Gastrocnemius medialis (tissue), 4 donors: ENCODE measurements around the gene TEX54. TPM values are rescaled to one million over a fixed set of nuclear protein-coding genes. Genes with fewer than 3 reads are reported as not detected.

Experiments
- ATAC-seq, 2 donors: fragments of 150-250 bp; one replicate each; pipeline ENCODE4 v1.9.1; 2016
- DNase-seq, 2 donors: peaks; one replicate each; pipeline ENCODE4 v3.0.0-alpha.2; 2019
- H3K27ac ChIP-seq, 4 donors: fragments of 200-600 bp; sonication (generic); 1 replicate in 1 of 4; 2 replicates in 3 of 4; pipeline ENCODE4 v1.5.1; 2016 to 2018; ENCODE audit warnings: mild to moderate bottlenecking in 2 of 4, moderate library complexity in 1 of 4
- H3K27me3 ChIP-seq, 3 donors: fragments of 200-600 bp; sonication (generic) in 2 of 3; 1 replicate in 1 of 3; 2 replicates in 2 of 3; pipeline versions ENCODE4 v1.5.1 to v1.6.0; 2016 to 2019; ENCODE audit warnings: mild to moderate bottlenecking in 1 of 3, moderate library complexity in 1 of 3
- H3K36me3 ChIP-seq, 2 donors: fragments of 200-600 bp; sonication (generic) in 1 of 2; one replicate each; pipeline ENCODE4 v1.5.1; 2017 to 2018
- H3K4me1 ChIP-seq, 2 donors: fragments of 200-600 bp; sonication (generic) in 1 of 2; one replicate each; pipeline ENCODE4 v1.5.1; 2016 to 2017; ENCODE audit warnings: mild to moderate bottlenecking in 2 of 2
- H3K4me3 ChIP-seq, 4 donors: fragments of 200-600 bp; sonication (generic) in 3 of 4; 1 replicate in 1 of 4; 2 replicates in 3 of 4; pipeline ENCODE4 v1.5.1; 2016 to 2019; ENCODE audit warnings: mild to moderate bottlenecking in 2 of 4
- H3K9me3 ChIP-seq, 3 donors: fragments of 200-600 bp; sonication (generic) in 2 of 3; 1 replicate in 1 of 3; 2 replicates in 2 of 3; pipeline ENCODE4 v1.5.1; 2016 to 2019
- POLR2A ChIP-seq, 2 donors: fragments of 450-650 bp; IDR thresholded peaks; one replicate each; pipeline ENCODE4 v1.6.1; 2017; ENCODE audit warnings: antibody characterized with exemption in 2 of 2, mild to moderate bottlenecking in 2 of 2, moderate library complexity in 2 of 2
- in situ Hi-C, 4 donors: fragments of 200-750 bp; cut with MboI; loops; one replicate each; pipeline versions ENCODE4 v1.15.0 to v1.8.0; 2017; ENCODE audit warnings: low sequenced_read_pairs in 4 of 4
- intact Hi-C: fragments of 100-400 bp; cut with DNase I; formaldehyde crosslinking; loops from one replicate; pipeline ENCODE4 v1.15.1; 2023; ENCODE audit warnings: low total_unique reads
- microRNA-seq, 2 donors: library from miRNA; unstranded; fragments of <30 nt; microRNA quantifications; one replicate each; pipeline ENCODE4, GENCODE V29; 2016; ENCODE audit warnings: borderline replicate concordance in 2 of 2
- total RNA-seq, 4 donors: library from RNA; depleted of rRNA; stranded (reverse); fragments of >200 nt; gene quantifications; one replicate each; pipeline versions ENCODE4 v1.1.0 to v1.2.3, GENCODE V29; 2016
- TF ChIP-seq, protein P1 (sequence below), 5 experiments: fragments of 450-650 bp in 3 of 5; fragments of 200-600 bp in 2 of 5; sonication (generic) in 2 of 5; IDR thresholded peaks in 4 of 5; conservative IDR thresholded peaks in 1 of 5; 1 replicate in 4 of 5; 2 replicates in 1 of 5; pipeline ENCODE4 v1.5.1; 2016 to 2019; ENCODE audit warnings: antibody characterized with exemption in 5 of 5, mild to moderate bottlenecking in 3 of 5, moderate library complexity in 3 of 5

TEX54 gene
- total RNA-seq, 4 donors from 2014 or later, result not detected

GRCh38 chr11:62786318-62787004 is 46.2 kb downstream of the TEX54 start:
- Histone ChIP-seq H3K4me3 (peak overlapping the region; percentile 84 to 97 (median 93)), H3K27ac (peak overlapping the region; percentile 85 to 99 (median 93)), H3K27me3 (no peaks in the 10 kb centered on the region), H3K4me1 (peaks cover 33 to 36% of the 10 kb centered on the region in 2 donors), H3K9me3 (no peaks in the 10 kb centered on the region), H3K36me3 (peaks cover 0 to 34% of the 10 kb centered on the region in 2 donors)
- TF ChIP-seq, protein P1, sequence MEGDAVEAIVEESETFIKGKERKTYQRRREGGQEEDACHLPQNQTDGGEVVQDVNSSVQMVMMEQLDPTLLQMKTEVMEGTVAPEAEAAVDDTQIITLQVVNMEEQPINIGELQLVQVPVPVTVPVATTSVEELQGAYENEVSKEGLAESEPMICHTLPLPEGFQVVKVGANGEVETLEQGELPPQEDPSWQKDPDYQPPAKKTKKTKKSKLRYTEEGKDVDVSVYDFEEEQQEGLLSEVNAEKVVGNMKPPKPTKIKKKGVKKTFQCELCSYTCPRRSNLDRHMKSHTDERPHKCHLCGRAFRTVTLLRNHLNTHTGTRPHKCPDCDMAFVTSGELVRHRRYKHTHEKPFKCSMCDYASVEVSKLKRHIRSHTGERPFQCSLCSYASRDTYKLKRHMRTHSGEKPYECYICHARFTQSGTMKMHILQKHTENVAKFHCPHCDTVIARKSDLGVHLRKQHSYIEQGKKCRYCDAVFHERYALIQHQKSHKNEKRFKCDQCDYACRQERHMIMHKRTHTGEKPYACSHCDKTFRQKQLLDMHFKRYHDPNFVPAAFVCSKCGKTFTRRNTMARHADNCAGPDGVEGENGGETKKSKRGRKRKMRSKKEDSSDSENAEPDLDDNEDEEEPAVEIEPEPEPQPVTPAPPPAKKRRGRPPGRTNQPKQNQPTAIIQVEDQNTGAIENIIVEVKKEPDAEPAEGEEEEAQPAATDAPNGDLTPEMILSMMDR (IDR thresholded peaks at IDR 0.05 in 4 of 5, conservative IDR thresholded peaks at IDR 0.05 in 1 of 5), result peak; percentile 93 to 98 (median 97)
- no peak for TF ChIP-seq POLR2A (IDR thresholded peaks at IDR 0.05)
- in situ Hi-C loops, result loop anchor here (5.0 to 10.0 kb wide), 2 partner anchors 76 to 78 kb away; no protein-coding TSS in a partner anchor
- DNase-seq (peak; percentile 74 to 90), ATAC-seq (peak; percentile 85 to 88)
- intact Hi-C loops, result loop anchor here (1.0 to 10.0 kb wide), 6 partner anchors 19 to 142 kb away; partner anchors contain the start of genes GANAB, HNRNPUL2, NXF1 and SLC3A2

DNA sequence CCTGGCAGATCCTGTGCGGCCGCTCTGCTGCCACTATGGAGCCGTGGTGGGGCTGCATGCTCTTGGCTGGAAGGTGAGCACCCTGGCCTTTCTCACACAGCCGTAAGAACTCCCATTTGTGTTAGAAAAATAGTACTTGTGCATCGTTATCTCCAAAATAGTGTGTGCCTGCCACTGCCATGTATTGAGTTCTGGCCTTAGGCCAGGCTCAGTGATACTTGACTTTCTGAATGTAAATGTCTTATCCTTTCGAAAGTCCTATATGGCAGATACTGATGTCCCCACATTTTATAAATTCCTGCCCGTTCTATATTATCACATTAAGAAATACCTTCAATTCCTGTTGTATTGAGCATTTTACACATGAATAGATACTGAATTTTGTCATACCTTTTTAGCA is 49.9 kb downstream of the TEX54 start:
- DNase-seq, result no peak
- ATAC-seq, result no peak
- H3K36me3 ChIP-seq, result peaks cover 0 to 41% of the 10 kb centered on the region in 2 donors
- no peak for TF ChIP-seq POLR2A (IDR thresholded peaks at IDR 0.05)
- TF ChIP-seq, protein P1 (IDR thresholded peaks at IDR 0.05 in 4 of 5, conservative IDR thresholded peaks at IDR 0.05 in 1 of 5), result no peak
- H3K9me3 ChIP-seq, result no peaks in the 10 kb centered on the region
- intact Hi-C loops, result loop anchor here (10.0 kb wide), 1 partner anchor 138 kb away; the partner anchor contains the start of gene GANAB
- no peaks in the 10 kb centered on the region for H3K27me3 ChIP-seq
- H3K4me3 ChIP-seq, result no peak overlapping the region
- H3K4me1 ChIP-seq, result peaks cover 10 to 11% of the 10 kb centered on the region in 2 donors
- in situ Hi-C loops, result loop anchor here in 2 of 4 donors (10.0 kb wide), 1 partner anchor 82 kb away; no protein-coding TSS in a partner anchor
- no peak overlapping the region for H3K27ac ChIP-seq

Small RNA genes within 50 kb of the gene (microRNA-seq; reads per million reads assigned to microRNA genes)
- gene MIR6514, result 2.4 to 4.3 reads per million in 2 donors
- gene MIR6748, result 0 reads per million in 2 donors

Other genes with a start within 250 kb of the TEX54 start
- gene TUT1, start 241.3 kb downstream of the TEX54 start, total RNA-seq, result 10 to 100 TPM in 3 of 4 donors, 1 to 10 TPM in 1; 7.8 to 15.7 (median 11.7) TPM
- 10 to 100 TPM; 28.0 to 47.1 (median 31.7) TPM for gene MTA2, start 231.0 kb downstream of the TEX54 start, total RNA-seq
- gene EML3, start 220.1 kb downstream of the TEX54 start, total RNA-seq, result 1 to 10 TPM; 4.7 to 7.9 (median 7.0) TPM
- gene ROM1, start 219.6 kb downstream of the TEX54 start, total RNA-seq, result 1 to 10 TPM; 1.6 to 3.7 (median 2.7) TPM
- gene B3GAT3, start 210.9 kb downstream of the TEX54 start, total RNA-seq, result 10 to 100 TPM in 2 of 4 donors, 1 to 10 TPM in 2; 4.4 to 21.4 (median 9.8) TPM
- gene GANAB, start 186.2 kb downstream of the TEX54 start, total RNA-seq, result 10 to 100 TPM; 41.3 to 65.1 (median 59.5) TPM
- 10 to 100 TPM; 17.3 to 28.3 (median 21.3) TPM for gene INTS5, start 179.5 kb downstream of the TEX54 start, total RNA-seq
- gene C11orf98, start 167.6 kb downstream of the TEX54 start, total RNA-seq, result 10 to 100 TPM; 36.1 to 44.7 (median 41.3) TPM
- gene CSKMT, start 167.5 kb downstream of the TEX54 start, total RNA-seq, result 1 to 10 TPM; 1.7 to 4.5 (median 2.8) TPM
- 10 to 100 TPM in 2 of 4 donors, 1 to 10 TPM in 2; 6.4 to 11.7 (median 9.0) TPM for gene UQCC3, start 161.2 kb downstream of the TEX54 start, total RNA-seq
- 1 to 10 TPM in 2 of 4 donors, under 1 TPM in 2; 0.82 to 2.1 (median 1.1) TPM for gene LBHD1, start 160.6 kb downstream of the TEX54 start, total RNA-seq
- gene UBXN1, start 153.8 kb downstream of the TEX54 start, total RNA-seq, result 100 to 1,000 TPM; 216 to 450 (median 265) TPM
- 1 to 10 TPM; 3.7 to 6.4 (median 5.9) TPM for gene LRRN4CL, start 143.3 kb downstream of the TEX54 start, total RNA-seq
- gene BSCL2, start 125.4 kb downstream of the TEX54 start, total RNA-seq, result 100 to 1,000 TPM in 1 of 4 donors, 10 to 100 TPM in 3; 33.4 to 114 (median 55.6) TPM
- gene GNG3, start 125.2 kb downstream of the TEX54 start, total RNA-seq, result not detected
- 10 to 100 TPM in 3 of 4 donors, 1 to 10 TPM in 1; 4.8 to 14.9 (median 11.8) TPM for gene HNRNPUL2, start 105.4 kb downstream of the TEX54 start, total RNA-seq
- 10 to 100 TPM; 11.5 to 16.3 (median 14.1) TPM for gene TTC9C, start 104.4 kb downstream of the TEX54 start, total RNA-seq
- gene ZBTB3, start 78.7 kb downstream of the TEX54 start, total RNA-seq, result 10 to 100 TPM in 1 of 4 donors, 1 to 10 TPM in 3; 5.6 to 10.5 (median 7.7) TPM
- 10 to 100 TPM; 25.2 to 45.5 (median 29.6) TPM for gene POLR2G, start 71.3 kb downstream of the TEX54 start, total RNA-seq
- gene TAF6L, start 61.4 kb downstream of the TEX54 start, total RNA-seq, result 10 to 100 TPM; 13.5 to 43.2 (median 21.4) TPM
- gene TMEM179B, start 45.4 kb downstream of the TEX54 start, total RNA-seq, result 10 to 100 TPM; 26.3 to 52.5 (median 44.3) TPM
- gene TMEM223, start 40.8 kb downstream of the TEX54 start, total RNA-seq, result 10 to 100 TPM; 17.1 to 41.6 (median 23.8) TPM
- gene NXF1, start 27.4 kb downstream of the TEX54 start, total RNA-seq, result 10 to 100 TPM; 27.2 to 47.1 (median 46.1) TPM
- 10 to 100 TPM; 16.2 to 26.0 (median 24.9) TPM for gene STX5, start 790 bp downstream of the TEX54 start, total RNA-seq
- gene WDR74, start 6.7 kb upstream of the TEX54 start, total RNA-seq, result 100 to 1,000 TPM in 1 of 4 donors, 10 to 100 TPM in 3; 66.4 to 133 (median 87.0) TPM
- gene SLC3A2, start 48.1 kb upstream of the TEX54 start, total RNA-seq, result 100 to 1,000 TPM; 158 to 278 (median 189) TPM
- not detected for gene CHRM1, start 88.5 kb upstream of the TEX54 start, total RNA-seq
- not detected for gene SLC22A6, start 152.1 kb upstream of the TEX54 start, total RNA-seq
- gene SLC22A8, start 183.0 kb upstream of the TEX54 start, total RNA-seq, result not detected